T47D (cell line): Measurements from ENCODE around the gene APOD.

ENCODE experiments used
- DNase-seq, 2 experiments: peaks; one replicate each; pipeline versions ENCODE4 v3.0.0 to v3.0.0-alpha.2; 2011 to 2012; ENCODE audit warnings: low read depth in 1 of 2, low spot score in 1 of 2
- JUND ChIP-seq: IDR thresholded peaks from 2 replicates; pipeline ENCODE4 v1.6.1; 2012; ENCODE audit warnings: low read depth
- in situ Hi-C: cut with HindIII; loops from 2 replicates; pipeline ENCODE4 v1.10.0; 2016; ENCODE audit warnings: low sequenced_read_pairs, low pct_unique_long_range_greater_than_20kb

The APOD gene

GRCh38 chr3:195546130-195546560 is 37.6 kb downstream of the APOD start:
- in situ Hi-C loops: no loop called here
- no peak for TF ChIP-seq JUND
- no peak for DNase-seq

- no peak for DNase-seq
- no peak for TF ChIP-seq JUND
- in situ Hi-C loops: no loop called here
These were observed 39.1 kb downstream of the APOD start for GRCh38 chr3:195544634-195545033.

GRCh38 chr3:195544230-195544536 is 39.6 kb downstream of the APOD start:
- in situ Hi-C loops: no loop called here
- no peak for DNase-seq
- no peak for TF ChIP-seq JUND

- no peak for TF ChIP-seq JUND
- DNase-seq: no peak
- in situ Hi-C loops: no loop called here
These were observed 40.1 kb downstream of the APOD start for GRCh38 chr3:195543500-195544229.

- no peak for TF ChIP-seq JUND
- peak; percentile 93 to 99 for DNase-seq
- in situ Hi-C loops: no loop called here
These were observed 40.8 kb downstream of the APOD start, which contains the start of gene PPP1R2 for GRCh38 chr3:195542698-195543499. Gene PPP1R2 (minus strand): TSS chr3:195543325. CDS start chr3:195543025, 300 bp downstream.

- TF ChIP-seq JUND: no peak
- no peak for DNase-seq
- in situ Hi-C loops: no loop called here
These were observed 41.4 kb downstream of the APOD start for GRCh38 chr3:195542316-195542697.

GRCh38 chr3:195540511-195540910 is 43.2 kb downstream of the APOD start:
- DNase-seq: no peak
- no peak for TF ChIP-seq JUND
- in situ Hi-C loops: no loop called here

- no peak for TF ChIP-seq JUND
- in situ Hi-C loops: no loop called here
- DNase-seq: no peak
These were observed 43.7 kb downstream of the APOD start for GRCh38 chr3:195540027-195540426.

- in situ Hi-C loops: no loop called here
- TF ChIP-seq JUND: no peak
These were observed 44.3 kb downstream of the APOD start for GRCh38 chr3:195539479-195539878.

GRCh38 chr3:195537995-195538394 is 45.7 kb downstream of the APOD start:
- no peak for DNase-seq
- TF ChIP-seq JUND: no peak

More at GRCh38 chr3:195539479-195539878, 44.3 kb downstream of the APOD start:
- no peak for DNase-seq

GRCh38 chr3:195535293-195535692 is 48.4 kb downstream of the APOD start:
- no peak for TF ChIP-seq JUND
- no peak for DNase-seq
- in situ Hi-C loops: no loop called here

More at GRCh38 chr3:195537995-195538394, 45.7 kb downstream of the APOD start:
- in situ Hi-C loops: no loop called here

GRCh38 chr3:195532834-195533233 is 50.9 kb downstream of the APOD start:
- in situ Hi-C loops: no loop called here
- no peak for DNase-seq
- TF ChIP-seq JUND: no peak

- no peak for DNase-seq
- in situ Hi-C loops: no loop called here
- TF ChIP-seq JUND: no peak
These were observed 51.4 kb downstream of the APOD start for GRCh38 chr3:195532345-195532744.
